HUES64 (cell line): ENCODE measurements around the gene STX18.
A peak's percentile ranks its signal among the peaks of the same experiment; 100 is the strongest.

ENCODE experiments used
- H3K27ac ChIP-seq: 2 replicates; pipeline ENCODE4 v1.7.0; 2013; ENCODE audit warnings: low read depth, low read length, inconsistent platforms
- H3K27me3 ChIP-seq: 2 replicates; pipeline ENCODE4 v1.6.1; 2013; ENCODE audit warnings: mild to moderate bottlenecking, low read length; ENCODE audit not compliant: insufficient read depth
- H3K36me3 ChIP-seq: 2 replicates; pipeline ENCODE4 v1.6.1; 2013; ENCODE audit warnings: mild to moderate bottlenecking, low read length; ENCODE audit not compliant: insufficient read depth
- H3K4me1 ChIP-seq: 2 replicates; pipeline ENCODE4 v1.6.1; 2013; ENCODE audit warnings: mild to moderate bottlenecking, low read length, moderate library complexity; ENCODE audit not compliant: insufficient read depth
- H3K4me3 ChIP-seq: 2 replicates; pipeline ENCODE4 v1.5.1; 2013; ENCODE audit warnings: mild to moderate bottlenecking, low read length, moderate library complexity
- H3K9ac ChIP-seq: 2 replicates; pipeline ENCODE4 v1.6.1; 2013; ENCODE audit warnings: mild to moderate bottlenecking, low read depth, low read length
- H3K9me3 ChIP-seq: 2 replicates; pipeline ENCODE4 v1.6.1; 2013; ENCODE audit warnings: low read depth, low read length; ENCODE audit not compliant: insufficient read depth
- WGBS: fragments of 150-250, 120-280 bp; methylation state at CpG from one replicate; pipeline ENCODE4 v1.1.7; 2013; ENCODE audit warnings: missing lambda C conversion rate; 5-methylcytosine and 5-hydroxymethylcytosine counted together

Gene STX18

GRCh38 chr4:4459181-4459580, 82.7 kb downstream of the STX18 start:
- no peak overlapping the region for H3K9ac ChIP-seq
- WGBS, result 91% methylated on average over 5 of the region's 5 CpGs
- no peaks in the 10 kb centered on the region for H3K27me3 ChIP-seq
- H3K27ac ChIP-seq, result no peak overlapping the region
- H3K36me3 ChIP-seq, result peaks cover 19% of the 10 kb centered on the region
- no peak overlapping the region for H3K4me3 ChIP-seq
- H3K9me3 ChIP-seq, result no peaks in the 10 kb centered on the region
- peaks cover 53% of the 10 kb centered on the region for H3K4me1 ChIP-seq

GRCh38 chr4:4457803-4458553, 83.9 kb downstream of the STX18 start:
- 39% methylated on average over 5 of the region's 5 CpGs for WGBS
- Histone ChIP-seq H3K4me3 (no peak overlapping the region), H3K27ac (peak overlapping the region; percentile 74), H3K36me3 (peaks cover 19% of the 10 kb centered on the region), H3K27me3 (no peaks in the 10 kb centered on the region), H3K4me1 (peaks cover 41% of the 10 kb centered on the region), H3K9me3 (no peaks in the 10 kb centered on the region), H3K9ac (no peak overlapping the region)

- Histone ChIP-seq H3K4me3 (no peak overlapping the region), H3K36me3 (peaks cover 19% of the 10 kb centered on the region), H3K9me3 (no peaks in the 10 kb centered on the region), H3K4me1 (peaks cover 32% of the 10 kb centered on the region), H3K27me3 (no peaks in the 10 kb centered on the region), H3K27ac (peak overlapping the region; percentile 74; the same call in 1 of the 2 replicates), H3K9ac (no peak overlapping the region)
- 96% methylated on average over 7 of the region's 8 CpGs for WGBS
These were observed 84.9 kb downstream of the STX18 start for GRCh38 chr4:4456816-4457578.

- peaks cover 19% of the 10 kb centered on the region for H3K36me3 ChIP-seq
- H3K4me3 ChIP-seq, result no peak overlapping the region
- no peak overlapping the region for H3K27ac ChIP-seq
- peaks cover 26% of the 10 kb centered on the region for H3K4me1 ChIP-seq
- no peak overlapping the region for H3K9ac ChIP-seq
- no peaks in the 10 kb centered on the region for H3K9me3 ChIP-seq
- H3K27me3 ChIP-seq, result no peaks in the 10 kb centered on the region
- WGBS, result 87% methylated on average over 7 of the region's 7 CpGs
These were observed 85.5 kb downstream of the STX18 start for GRCh38 chr4:4456351-4456750.

- H3K9me3 ChIP-seq, result no peaks in the 10 kb centered on the region
- H3K36me3 ChIP-seq, result peaks cover 19% of the 10 kb centered on the region
- no peak overlapping the region for H3K9ac ChIP-seq
- no peaks in the 10 kb centered on the region for H3K27me3 ChIP-seq
- peaks cover 26% of the 10 kb centered on the region for H3K4me1 ChIP-seq
- no peak overlapping the region for H3K4me3 ChIP-seq
- WGBS, result 93% methylated on average over 5 of the region's 5 CpGs
- no peak overlapping the region for H3K27ac ChIP-seq
These were observed 86.5 kb downstream of the STX18 start for GRCh38 chr4:4455210-4455865.

- no peaks in the 10 kb centered on the region for H3K36me3 ChIP-seq
- H3K27ac ChIP-seq, result no peak overlapping the region
- no peak overlapping the region for H3K9ac ChIP-seq
- no peaks in the 10 kb centered on the region for H3K4me1 ChIP-seq
- no peak overlapping the region for H3K4me3 ChIP-seq
- no peaks in the 10 kb centered on the region for H3K9me3 ChIP-seq
- H3K27me3 ChIP-seq, result no peaks in the 10 kb centered on the region
These were observed 95.4 kb downstream of the STX18 start for GRCh38 chr4:4446434-4446833.

- Histone ChIP-seq H3K36me3 (no peaks in the 10 kb centered on the region), H3K4me3 (no peak overlapping the region), H3K4me1 (no peaks in the 10 kb centered on the region), H3K27ac (no peak overlapping the region), H3K9ac (no peak overlapping the region), H3K27me3 (no peaks in the 10 kb centered on the region), H3K9me3 (no peaks in the 10 kb centered on the region)
- WGBS, result 79% methylated on average over 2 of the region's 2 CpGs
These were observed 98.0 kb downstream of the STX18 start for GRCh38 chr4:4443821-4444220.

GRCh38 chr4:4440333-4441061, 101.4 kb downstream of the STX18 start:
- Histone ChIP-seq H3K27ac (no peak overlapping the region), H3K9ac (no peak overlapping the region), H3K4me3 (no peak overlapping the region), H3K9me3 (no peaks in the 10 kb centered on the region), H3K36me3 (peaks cover 3% of the 10 kb centered on the region; the same call in 1 of the 2 replicates), H3K4me1 (no peaks in the 10 kb centered on the region), H3K27me3 (no peaks in the 10 kb centered on the region)
- 92% methylated on average over 2 of the region's 2 CpGs for WGBS

GRCh38 chr4:4439782-4440181, 102.1 kb downstream of the STX18 start:
- no peaks in the 10 kb centered on the region for H3K27me3 ChIP-seq
- WGBS, result 90% methylated on average over 3 of the region's 4 CpGs

GRCh38 chr4:4438891-4439290, 103.0 kb downstream of the STX18 start:
- no peak overlapping the region for H3K4me3 ChIP-seq
- no peaks in the 10 kb centered on the region for H3K9me3 ChIP-seq
- no peaks in the 10 kb centered on the region for H3K4me1 ChIP-seq
- no peaks in the 10 kb centered on the region for H3K27me3 ChIP-seq
- H3K27ac ChIP-seq, result no peak overlapping the region
- H3K9ac ChIP-seq, result no peak overlapping the region
- peaks cover 6% of the 10 kb centered on the region; the same call in 1 of the 2 replicates for H3K36me3 ChIP-seq

More at GRCh38 chr4:4439782-4440181, 102.1 kb downstream of the STX18 start:
- no peak overlapping the region for H3K9ac ChIP-seq
- no peak overlapping the region for H3K27ac ChIP-seq
- H3K9me3 ChIP-seq, result no peaks in the 10 kb centered on the region
- H3K4me1 ChIP-seq, result no peaks in the 10 kb centered on the region
- no peak overlapping the region for H3K4me3 ChIP-seq
- H3K36me3 ChIP-seq, result peaks cover 3% of the 10 kb centered on the region; the same call in 1 of the 2 replicates
